Caki2 (cell line): ENCODE results near the gene RGP1. TPM values are rescaled to one million over a fixed set of nuclear protein-coding genes. Genes with fewer than 3 reads are reported as not detected.

Source experiments
- DNase-seq: peaks from one replicate; pipeline ENCODE4 v3.0.0-alpha.2; 2015; ENCODE audit warnings: low read depth
- in situ Hi-C: cut with HindIII; loops from 2 replicates; pipeline ENCODE4 v1.10.0; 2016; ENCODE audit warnings: low sequenced_read_pairs, low pct_unique_long_range_greater_than_20kb, mixed read lengths
- total RNA-seq: library from RNA; depleted of rRNA; stranded (reverse); fragments of >200 nt; shearing (Covaris generic); gene quantifications from 2 replicates; pipeline ENCODE4 v1.2.3, GENCODE V29; 2014; ENCODE audit warnings: low replicate concordance

The RGP1 gene
- total RNA-seq, 1 experiment from 2014 or later = 5.7 TPM

DNA sequence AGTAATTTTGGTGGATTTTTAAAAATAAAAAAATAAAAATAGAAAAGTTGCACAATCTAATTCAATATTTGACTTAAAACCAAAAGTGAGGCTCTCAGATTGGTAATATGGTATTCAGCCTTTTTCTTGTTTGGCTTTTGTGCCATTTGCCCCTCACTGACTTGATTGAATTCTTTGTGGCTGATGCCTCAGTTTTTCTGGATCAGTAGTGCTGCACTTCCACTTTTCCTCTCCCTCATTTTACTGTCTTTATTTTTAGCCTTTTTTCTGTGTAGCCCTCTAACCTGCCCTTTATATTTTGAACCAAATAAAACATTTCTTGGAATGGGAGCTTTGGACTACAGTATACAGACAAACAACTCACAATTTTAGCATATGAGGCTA is 8.8 kb downstream of the RGP1 start:
- in situ Hi-C loops = no loop called here
- DNase-seq = no peak

DNA sequence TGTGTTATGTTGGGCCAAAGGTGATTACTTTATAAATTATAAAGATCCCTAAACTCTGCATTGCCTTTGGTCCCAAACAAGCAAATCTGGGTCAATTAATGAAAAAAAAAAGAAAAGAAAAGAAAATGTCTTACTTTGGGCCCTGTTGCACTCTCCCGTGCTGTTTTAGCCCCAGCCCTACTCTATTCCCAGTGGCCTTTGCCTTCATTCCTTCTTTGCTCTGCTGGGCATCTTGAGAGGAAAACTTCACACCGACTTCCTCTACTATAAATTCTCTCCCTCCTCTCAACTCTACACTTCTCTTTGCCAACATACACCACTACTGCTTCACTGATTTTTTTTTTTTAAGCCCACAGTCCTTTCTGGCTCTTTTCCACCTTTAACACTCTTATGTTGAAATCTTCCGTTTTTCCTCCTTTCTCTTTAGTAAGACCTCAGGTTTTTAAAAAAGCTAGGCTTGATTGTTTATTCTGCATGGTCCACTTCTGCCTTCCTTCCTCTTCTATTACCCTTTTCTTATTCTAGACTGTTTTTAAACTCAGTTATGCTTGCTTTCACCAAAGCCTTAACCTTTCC is 9.5 kb downstream of the RGP1 start:
- in situ Hi-C loops = no loop called here

DNA sequence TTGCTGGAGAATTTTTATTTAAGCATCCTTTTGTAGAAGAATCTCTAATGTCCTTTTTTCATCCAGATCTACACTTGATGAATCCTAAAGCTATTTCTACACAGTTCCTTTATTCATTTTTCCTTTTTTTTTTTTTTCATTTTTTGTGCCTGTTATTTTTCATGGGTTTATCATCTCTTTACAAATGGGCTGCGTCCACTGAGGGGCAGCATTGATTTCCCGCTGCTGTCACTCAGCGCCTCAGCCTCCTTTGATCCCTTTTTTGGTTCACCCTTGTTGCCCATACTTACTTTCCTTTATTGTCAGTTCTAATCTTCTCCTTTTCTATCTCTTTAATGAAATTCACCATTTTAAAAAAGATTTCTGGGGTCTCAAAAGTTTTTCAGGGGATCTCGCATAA is 10.7 kb downstream of the RGP1 start:
- DNase-seq = no peak
- in situ Hi-C loops = no loop called here

More for the DNA sequence above, 9.5 kb downstream of the RGP1 start:
- no peak for DNase-seq

DNA sequence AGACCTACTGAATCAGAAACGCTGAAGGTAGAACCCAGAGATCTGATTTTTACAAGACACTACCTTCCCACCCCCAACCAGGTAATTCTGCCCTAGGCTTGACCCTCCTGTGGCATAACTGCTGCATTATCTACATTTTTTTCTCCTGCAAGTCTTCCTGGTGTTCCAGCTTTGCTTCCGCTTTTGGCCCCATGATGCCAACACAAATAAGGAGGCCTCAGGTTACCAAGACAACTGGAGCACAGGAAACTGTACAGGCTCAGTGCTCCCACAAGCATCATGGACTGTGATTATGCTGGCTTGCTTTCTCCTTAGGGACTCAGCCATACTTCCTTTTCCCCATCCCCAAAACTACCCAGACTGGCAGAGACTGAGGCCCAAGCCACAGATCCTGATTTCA is 11.6 kb downstream of the RGP1 start:
- peak; percentile 71 for DNase-seq
- in situ Hi-C loops = no loop called here

DNA sequence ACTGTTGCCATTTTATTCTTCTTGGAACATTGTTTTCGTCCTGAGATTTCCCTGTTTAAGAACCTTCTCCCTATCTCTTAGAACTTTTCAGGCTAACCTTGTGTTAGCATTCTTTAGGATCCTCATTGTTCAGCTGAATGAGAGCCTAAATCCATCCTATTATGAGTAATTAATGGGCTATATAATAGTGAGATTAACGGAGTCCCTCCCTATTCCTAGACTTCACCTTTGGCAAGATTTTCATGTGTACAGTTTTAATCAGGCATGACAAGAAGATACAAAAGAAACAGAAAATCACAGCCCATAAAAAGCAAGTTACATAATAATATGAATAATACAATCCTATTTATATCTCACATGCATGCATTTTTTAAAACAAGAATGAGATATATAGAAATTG is 14.1 kb downstream of the RGP1 start:
- no peak for DNase-seq
- in situ Hi-C loops = no loop called here

DNA sequence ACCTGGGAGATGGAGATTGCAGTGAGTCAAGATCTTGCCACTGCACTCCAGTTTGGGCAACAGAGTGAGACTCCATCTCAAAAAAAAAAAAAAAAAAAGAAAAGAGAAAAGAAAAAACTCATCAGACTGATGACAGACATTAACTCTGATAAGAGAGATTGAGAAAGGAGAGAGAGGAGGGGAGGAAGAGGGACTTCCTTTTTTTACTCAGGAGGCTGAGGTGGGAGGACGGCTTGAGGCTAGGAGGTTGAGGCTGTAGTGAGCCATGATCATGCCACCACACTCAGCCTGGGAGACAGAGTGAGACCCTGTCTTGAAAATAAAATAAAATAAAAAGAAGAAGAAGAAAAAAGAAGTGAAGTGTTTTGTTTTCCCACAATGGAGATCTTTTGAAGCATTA is 14.7 kb downstream of the RGP1 start:
- DNase-seq = no peak
- in situ Hi-C loops = no loop called here

DNA sequence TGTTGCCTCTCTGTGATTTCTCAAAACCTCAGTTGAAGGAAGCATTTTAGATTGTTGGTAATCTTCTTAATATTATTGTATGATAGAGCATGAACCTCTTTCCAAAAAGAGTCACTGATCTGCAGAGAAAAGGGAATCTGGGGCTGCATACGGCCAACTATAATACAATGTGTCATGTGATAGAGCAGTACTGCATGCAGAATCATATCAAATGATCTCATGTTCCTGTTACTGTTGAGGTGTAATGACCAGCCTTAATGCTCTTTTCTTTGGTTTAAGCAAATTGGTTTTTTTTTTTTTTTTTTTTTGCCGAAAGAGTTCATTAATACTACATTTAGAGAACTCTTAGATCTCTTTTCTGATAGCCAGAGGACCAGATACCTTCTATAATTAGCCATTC is 17.9 kb downstream of the RGP1 start:
- no peak for DNase-seq
- in situ Hi-C loops = no loop called here

DNA sequence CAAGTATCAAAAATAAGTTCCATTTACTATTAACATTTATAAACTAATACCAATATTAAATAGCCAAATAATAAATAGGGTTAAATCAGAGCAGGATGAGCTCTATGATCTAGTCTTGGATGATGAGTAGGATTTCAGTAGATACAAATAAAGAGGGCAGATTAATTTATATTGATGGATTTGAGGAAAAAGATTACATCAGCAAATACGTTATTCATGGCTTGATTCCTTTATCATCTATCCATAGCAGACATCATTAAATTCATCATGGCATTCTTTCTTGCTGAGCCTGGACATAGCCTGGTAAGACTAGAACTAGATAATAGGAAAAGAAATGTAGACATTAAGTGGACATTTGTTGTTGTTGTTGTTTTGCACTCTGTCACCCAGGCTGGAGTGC is 18.4 kb downstream of the RGP1 start:
- in situ Hi-C loops = no loop called here
- DNase-seq = no peak

DNA sequence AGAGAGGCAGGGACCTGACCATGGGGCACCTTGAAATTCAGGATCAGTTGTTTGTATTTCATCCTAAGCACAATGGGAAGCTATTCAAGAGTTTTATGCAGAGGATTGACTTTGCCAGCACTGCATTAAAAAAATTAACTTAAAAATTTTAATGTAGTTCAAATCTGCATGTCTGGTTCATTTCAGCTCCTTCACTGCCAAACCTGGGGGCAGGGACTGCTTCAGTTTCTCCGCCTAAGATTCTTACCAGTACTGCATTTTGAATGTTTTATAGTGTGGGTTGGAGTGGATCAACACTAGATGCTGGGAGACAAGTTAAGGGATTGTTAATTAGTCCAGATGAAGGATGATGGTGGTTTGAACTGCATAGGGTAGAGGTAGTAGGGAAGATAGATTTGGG is 20.7 kb downstream of the RGP1 start:
- DNase-seq = no peak
- in situ Hi-C loops = no loop called here

DNA sequence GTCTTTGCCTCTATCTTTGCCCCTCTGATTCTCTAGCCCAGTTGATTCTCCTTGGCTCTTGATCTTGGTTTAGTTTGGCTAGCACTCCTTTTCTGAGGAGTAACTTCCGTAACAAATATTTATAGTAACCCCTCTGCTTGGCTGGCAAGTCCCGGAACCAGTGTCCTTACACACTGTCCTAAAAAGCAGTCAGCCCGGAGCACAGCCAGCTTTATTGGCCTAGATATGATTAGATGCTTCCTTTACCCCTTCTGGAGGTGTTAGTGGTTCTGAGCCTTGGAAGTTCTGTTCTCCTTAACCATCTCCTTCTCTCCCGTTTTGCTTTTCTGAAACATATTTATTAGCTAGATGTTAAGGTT is 22.0 kb downstream of the RGP1 start:
- in situ Hi-C loops = no loop called here
- no peak for DNase-seq

DNA sequence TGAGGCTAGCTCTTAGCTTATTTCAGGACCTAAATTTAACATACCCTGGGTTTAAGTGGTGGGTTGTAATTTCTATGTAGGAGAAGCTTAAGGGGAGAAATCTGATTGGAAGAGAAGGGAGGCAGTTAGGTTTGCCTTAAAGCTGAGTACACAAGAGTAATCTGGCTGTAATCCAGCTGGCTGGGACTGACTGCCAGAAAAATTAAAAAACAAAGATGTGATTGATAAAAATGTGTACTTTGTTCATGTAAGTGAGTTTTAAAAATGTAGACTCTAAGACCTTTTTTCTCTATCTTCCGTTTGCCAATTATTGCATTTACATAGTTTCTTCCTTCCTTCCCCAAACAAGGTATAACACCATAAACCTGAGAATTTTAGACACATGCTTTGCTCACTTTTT is 22.4 kb downstream of the RGP1 start:
- in situ Hi-C loops = no loop called here
- DNase-seq = no peak

DNA sequence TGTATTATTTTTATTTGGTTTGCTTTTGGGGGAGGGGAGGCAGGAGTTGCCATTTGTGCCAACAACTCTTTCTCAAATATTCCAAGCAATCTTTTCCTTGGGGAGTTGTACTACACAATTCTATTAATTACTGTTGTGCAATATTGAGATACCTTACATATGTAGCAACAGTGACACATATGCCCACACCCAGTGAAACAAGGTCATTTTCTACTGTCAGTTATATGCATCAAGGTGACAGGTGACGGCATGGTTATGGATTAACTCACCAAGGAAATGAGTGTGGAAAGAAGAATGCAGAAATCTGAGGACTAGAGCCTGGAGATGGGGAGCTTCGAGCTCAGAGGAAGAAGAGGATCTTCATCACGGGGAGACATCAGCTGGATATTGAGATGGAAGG is 22.9 kb downstream of the RGP1 start:
- in situ Hi-C loops = no loop called here
- no peak for DNase-seq

DNA sequence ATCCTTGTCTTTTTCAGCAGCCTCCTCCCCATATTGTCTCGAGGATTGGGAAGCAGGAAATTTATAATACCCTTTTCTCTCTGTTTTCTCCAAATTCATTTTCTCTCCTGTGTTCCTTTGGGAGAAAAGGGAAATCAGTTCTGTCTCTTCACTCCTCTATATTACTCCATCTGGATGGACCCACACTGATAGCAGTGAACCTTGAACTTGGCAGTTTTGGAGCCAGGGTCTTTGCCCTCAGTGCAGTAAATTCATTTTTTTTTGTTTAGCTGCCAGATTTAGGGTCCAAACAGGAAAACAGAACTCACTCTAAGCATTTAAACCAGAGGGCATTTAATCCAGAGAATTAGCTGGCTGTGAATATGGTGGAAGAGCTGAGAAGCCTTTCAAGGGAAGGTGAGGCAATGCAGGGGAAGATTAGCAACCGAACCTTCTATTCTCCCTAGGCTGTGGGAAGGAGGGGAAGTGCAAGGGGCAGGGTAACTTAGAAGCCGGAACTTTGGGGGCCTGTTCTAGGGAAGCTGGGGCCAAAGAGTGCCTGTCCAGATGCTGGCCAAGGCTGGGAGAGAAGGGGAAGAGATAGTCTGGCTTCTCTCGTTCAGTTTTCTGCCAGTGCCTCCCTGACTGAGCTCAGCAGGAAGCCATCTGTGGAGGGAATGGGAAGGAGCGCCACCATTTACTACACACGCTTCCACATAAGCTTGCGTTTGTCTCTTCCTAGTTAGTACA is 26.0 kb downstream of the RGP1 start:
- DNase-seq = no peak
- in situ Hi-C loops = no loop called here

DNA sequence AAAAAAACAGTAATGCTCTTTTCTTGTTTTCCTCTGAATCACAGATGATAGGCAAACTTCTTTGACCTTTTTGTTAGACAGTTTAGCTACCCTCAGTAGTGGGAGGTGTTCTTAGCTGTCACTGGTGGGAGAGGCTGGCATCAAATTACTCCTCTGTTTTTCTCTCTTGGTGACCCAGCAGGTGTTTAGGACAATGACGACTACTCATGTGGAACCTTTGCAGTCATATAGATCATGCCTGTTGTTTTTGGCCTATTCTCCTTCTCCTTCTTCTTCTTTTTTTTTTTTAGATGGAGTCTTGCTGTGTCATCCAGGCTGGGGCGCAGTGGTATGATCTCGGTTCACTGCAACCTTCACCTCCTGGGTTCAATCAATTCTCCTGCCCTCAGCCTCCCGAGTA is 26.9 kb downstream of the RGP1 start:
- in situ Hi-C loops = no loop called here
- DNase-seq = peak; percentile 95

DNA sequence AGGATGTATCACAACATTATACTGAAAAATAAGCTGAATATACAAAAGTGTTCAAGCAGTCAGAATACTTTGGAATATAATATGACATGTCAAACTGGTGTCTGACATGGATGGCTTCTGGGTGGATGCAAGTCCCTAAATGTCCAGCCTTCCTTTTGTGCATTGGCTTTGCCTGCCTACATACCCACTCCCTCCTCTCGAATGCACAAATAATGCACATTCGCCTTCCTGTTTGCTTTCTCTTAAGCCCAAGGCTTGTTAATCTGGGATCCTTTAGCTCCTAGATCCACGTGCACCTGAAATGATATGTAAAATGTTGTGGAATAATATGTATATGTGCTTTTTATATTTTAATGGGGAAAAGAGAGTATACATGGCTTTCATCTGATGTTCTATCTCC is 29.4 kb downstream of the RGP1 start:
- DNase-seq = no peak
- in situ Hi-C loops = no loop called here

DNA sequence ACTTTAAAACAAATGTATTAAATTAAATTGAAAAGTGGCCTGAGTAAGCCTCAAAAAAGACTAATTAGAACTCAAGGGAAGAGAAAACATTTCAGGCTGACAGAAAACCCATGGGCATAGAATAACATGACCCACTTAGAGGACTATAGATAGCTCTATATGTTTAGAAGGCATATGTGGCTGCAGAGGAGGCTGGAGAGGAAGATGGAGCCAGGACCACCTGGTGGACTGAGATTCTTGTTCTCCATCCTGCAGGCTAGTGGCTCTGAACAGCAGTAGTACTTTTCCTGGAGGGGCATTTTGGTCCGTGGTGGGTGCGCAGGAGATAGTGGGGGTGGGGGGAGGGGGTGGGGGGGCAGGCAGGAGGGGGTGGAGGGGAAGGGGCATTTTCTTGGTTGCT is 32.0 kb downstream of the RGP1 start:
- DNase-seq = no peak
- in situ Hi-C loops = no loop called here

DNA sequence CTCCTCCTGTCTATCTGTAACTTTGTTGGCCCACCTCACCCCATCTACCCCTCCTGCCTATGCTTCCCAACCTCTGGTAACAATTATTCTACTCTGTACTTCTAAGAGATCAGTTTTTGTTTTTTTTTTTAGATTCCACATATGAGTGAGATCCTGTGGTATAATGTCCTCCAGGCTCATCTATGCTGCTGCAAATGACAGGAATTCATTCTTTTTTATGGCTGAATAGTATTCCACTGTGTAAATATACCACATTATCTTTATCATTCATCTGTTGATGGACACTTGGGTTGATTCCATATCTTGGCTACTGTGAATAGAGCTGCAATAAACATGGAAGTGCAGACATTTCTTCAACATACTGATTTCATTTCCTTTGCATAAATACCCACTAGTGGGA is 34.3 kb downstream of the RGP1 start:
- in situ Hi-C loops = no loop called here
- DNase-seq = no peak

DNA sequence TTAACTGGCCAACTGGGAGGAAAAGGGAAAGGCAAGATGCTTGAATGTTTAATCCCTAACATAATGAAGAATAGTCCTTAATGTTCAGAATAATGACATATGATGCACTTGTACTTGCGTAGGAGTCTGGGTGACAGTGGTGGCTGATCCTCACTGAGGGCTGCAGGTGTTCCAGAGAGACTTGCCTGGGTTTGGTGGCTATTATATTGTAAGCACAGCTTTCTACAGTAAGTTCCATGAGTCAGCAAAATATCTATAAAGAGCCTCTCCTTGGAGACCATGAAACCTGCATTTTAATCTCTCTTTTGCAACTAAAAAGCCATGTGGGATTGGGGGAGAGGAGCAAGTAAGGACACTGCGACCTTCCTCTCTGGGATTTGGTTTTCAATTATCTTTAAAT is 40.5 kb downstream of the RGP1 start:
- no peak for DNase-seq
- in situ Hi-C loops = no loop called here

DNA sequence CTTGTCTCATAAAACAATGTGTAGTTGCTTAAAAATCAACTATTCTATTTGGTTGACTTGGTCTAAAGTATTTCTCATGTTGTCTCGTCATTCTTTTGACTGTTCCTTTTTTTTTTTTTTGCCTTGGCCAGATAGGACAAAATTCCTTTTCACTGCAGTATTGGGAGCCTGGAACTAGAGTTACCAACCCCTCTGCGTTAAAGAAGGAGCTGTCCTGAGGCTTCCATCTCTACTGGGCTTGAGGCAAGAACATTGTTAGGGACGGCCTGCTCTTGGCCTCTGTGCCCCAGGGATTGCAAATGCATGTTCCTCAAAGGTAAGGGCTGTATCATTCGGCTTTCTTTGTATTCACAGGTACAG is 40.9 kb downstream of the RGP1 start:
- DNase-seq = no peak
- in situ Hi-C loops = no loop called here
